ENCODE measurements around the gene UNC5C.

DNA sequence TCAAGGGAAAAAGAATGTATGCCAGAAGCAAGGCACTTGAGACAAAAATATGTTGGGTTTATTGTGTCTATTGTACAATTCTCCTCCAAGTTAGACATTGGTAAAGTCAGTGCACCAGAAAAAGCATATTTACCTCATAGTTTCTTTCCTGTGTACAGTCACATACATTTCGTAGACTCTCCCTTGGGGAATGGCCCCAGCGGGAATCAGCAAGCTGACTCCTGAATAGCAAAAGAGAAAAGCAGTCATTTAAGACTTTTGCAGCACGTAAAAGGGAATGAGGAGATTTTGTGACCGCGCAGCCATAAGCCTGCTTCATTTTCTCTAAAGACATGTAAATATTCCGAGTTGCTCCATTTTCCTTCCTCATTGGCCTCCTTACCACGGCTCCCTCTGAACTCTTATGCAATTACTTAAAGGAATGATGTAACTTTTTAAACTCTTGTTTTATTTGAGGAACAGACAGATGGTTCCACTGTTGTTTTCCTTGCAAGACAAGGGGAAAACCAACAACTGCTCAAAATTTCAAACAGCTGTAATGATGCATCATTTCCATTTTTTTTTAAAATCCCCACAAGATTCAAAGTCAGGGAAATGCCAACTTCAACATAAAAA lies 332.7 kb downstream of the UNC5C start:
- TF ChIP-seq, protein P1, sequence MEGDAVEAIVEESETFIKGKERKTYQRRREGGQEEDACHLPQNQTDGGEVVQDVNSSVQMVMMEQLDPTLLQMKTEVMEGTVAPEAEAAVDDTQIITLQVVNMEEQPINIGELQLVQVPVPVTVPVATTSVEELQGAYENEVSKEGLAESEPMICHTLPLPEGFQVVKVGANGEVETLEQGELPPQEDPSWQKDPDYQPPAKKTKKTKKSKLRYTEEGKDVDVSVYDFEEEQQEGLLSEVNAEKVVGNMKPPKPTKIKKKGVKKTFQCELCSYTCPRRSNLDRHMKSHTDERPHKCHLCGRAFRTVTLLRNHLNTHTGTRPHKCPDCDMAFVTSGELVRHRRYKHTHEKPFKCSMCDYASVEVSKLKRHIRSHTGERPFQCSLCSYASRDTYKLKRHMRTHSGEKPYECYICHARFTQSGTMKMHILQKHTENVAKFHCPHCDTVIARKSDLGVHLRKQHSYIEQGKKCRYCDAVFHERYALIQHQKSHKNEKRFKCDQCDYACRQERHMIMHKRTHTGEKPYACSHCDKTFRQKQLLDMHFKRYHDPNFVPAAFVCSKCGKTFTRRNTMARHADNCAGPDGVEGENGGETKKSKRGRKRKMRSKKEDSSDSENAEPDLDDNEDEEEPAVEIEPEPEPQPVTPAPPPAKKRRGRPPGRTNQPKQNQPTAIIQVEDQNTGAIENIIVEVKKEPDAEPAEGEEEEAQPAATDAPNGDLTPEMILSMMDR (IDR thresholded peaks at IDR 0.05; ENCODE audit: poor library complexity), result no peak
- TF ChIP-seq EZH2 (IDR thresholded peaks at IDR 0.05; ENCODE audit: borderline replicate concordance), result no peak

Measured in hepatocyte (in vitro differentiated cells).